HG02678 (cell line): ENCODE measurements around the gene S100A11.
"Not testable (repeated sequence)": the region's sequence is repeated elsewhere in the genome, so short reads cannot be mapped to it uniquely, and the experiment has no call there.

Experiments used
- ATAC-seq: cut with Tn5 transposase; IDR thresholded peaks from one replicate; pipeline ENCODE4 v1.9.1; 2021; ENCODE audit warnings: mild to moderate bottlenecking, moderate library complexity; ENCODE audit not compliant: unreplicated experiment

Gene S100A11

DNA sequence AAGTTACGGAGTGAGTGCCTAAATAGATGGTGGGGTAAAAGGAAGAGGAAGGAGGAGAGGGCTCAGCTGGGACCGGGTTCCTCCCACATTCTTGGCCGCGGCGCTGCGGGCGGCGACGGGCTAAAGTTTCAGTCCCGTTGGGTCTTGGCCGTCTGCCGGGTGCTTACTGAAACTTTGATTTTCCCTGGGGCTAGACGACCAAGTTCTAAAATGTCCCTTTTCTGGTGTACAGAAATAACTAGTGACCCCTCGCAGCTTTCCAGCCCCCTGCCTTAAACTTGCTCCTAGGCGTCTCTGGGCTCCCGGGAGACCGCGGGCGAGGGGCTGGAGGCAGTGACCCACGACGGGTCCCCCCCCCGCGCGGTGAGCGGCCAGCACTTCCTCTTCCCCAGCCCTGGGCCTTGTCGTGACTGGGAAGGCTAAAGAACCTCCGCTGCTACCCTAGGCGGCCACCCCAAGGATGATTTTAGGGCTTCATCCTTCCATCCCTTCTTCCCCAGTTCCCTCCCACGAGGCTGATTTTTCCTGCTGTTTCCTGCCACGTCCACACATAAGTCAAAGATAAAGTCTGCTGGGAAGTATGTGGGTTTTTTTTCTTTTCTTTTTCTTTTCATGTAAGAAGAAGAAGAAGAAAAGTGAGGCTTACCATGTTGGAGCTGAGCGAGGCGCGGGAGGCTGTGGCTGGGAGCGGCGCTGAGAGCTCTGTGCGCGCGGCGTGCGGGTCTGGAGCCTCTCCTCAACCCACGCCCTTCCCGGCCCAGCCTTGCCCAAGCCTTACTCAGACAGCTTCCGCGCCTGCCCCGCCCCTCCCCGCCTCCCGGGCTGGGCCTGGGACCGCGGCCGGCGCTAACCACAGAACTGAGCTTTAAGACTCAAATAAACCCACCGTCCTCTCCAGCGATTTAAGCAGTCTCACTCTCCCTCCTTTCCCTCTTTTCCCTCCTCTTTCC lies at the start of gene S100A11:
S100A11 (minus strand) TSS at position 738 of the 950 bp plus-strand sequence; CDS start at position 649, 89 bp downstream.
- peak; percentile 54 for ATAC-seq

DNA sequence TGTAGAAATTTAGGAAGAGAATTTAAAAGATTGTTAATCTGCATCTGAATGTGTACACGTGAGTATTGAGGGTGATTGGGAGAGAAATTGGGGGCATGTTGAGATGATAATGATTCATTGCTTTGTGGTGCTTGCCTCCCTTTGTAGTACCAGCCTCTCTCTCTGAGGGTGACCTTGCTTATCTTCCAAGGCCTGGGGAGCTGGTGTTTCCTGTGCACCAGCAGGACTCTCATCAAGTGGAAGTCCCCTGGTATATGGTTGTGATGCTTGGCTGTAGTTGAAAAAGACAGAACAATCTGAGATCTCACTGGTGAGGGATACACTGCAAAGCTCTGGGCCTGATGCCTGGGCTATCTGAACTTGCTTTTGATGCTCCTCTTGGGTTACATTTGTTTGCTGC lies 48.0 kb upstream of the S100A11 start:
- no peak for ATAC-seq

DNA sequence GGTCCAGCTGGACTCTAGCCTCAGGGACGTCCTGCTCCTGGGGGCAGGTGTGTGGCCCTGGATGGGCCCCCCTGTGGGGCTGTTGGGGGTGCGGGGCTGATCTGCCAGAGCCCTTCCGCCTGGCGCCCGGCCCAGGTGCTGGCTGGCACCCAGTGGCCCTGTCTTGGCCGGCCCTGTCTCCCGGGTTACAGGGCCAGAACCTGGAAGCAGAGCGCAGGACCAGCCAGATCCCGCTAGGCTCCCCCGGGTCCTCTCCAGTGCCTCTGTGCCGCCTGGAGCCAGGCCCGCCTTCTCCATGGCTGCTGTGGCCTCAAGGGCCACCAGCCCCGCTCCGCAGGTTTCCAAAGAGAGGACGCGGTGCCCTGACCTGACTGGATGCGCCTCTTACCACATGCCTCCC lies 44.2 kb upstream of the S100A11 start:
- ATAC-seq = not testable (repeated sequence)

DNA sequence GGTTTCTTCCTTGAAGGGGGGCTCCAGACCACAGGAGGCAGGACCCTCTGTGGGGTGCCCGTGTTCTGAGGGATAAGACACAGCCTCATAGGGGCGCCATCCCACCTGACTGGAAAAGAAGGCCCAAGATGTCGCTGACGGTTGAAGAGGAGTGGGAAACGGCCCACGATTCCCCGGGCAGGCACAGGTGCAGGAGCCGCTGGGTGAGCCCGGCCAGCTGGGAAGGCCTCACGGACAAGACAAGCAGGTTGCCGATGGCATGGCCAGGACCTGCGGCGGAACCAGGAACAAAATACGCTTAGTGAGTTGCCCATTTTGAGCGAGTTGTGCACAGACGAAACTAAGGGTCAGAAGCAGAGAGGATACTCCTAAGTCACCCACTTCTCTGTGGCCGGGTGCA lies 43.7 kb upstream of the S100A11 start:
- ATAC-seq = not testable (repeated sequence)

DNA sequence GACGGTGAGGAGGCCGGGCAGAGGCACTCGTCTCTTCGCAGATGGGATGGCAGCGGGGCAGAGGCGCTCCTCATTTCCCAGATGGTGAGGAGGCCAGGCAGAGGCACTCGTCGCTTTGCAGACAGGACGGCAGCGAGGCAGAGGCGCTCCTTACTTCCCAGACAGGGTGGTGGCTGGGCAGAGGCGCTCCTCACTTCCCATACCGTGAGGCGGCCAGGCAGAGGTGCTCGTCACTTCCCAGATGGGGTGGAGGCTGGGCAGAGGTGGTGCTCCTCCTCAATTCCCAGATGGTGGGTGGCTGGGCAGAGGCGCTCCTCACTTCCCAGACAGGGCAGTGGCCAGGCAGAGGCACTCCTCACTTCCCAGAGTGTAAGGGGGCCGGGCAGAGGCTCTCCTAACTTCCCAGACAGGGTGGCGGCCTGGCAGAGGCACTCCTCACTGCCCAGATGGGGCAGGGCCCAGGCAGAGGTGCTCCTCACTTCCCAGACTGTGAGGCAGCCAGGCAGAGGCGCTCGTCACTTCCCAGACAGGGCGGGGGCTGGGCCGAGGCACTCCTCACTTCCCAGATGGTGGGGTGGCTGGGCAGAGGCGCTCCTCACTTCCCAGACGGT lies 42.1 kb upstream of the S100A11 start:
- no peak for ATAC-seq

DNA sequence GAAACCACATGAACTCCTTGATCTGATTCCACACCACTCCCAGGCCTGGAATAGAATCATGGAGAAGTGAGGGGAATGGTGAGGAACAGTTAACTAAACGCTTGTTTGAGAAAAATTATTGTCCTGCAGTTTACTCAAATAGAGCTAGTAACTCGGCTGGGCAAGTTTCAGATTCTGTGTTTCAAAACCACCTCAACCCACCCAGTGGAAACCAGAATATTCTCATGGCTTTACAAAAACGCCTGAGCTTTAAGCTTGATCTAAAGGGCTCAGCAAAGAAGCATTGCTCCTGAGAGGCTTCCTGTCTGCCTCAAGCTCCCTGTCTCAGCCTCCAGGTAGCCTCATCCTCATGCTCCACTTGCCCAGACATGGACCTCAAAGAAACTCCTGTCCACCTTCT lies 35.5 kb upstream of the S100A11 start:
- no peak for ATAC-seq

DNA sequence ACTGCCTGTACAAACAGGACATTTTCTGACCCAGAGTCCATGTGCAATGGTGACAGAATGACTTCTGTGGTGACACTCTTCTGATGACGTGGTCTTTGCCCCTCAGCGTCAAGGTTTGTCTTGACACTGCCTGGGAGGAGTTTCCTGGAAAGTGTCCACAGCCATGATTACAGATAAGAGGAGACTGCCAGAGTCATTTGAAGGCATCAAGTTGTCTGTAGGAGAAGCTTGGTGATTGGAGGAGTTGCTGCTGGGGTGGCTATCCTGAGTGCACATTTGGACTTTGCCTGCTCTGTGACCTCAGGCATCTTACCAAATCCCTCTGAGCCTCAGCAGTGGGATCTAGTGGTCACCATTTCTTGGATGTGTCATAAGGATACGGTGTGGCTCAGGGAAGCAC lies 34.3 kb upstream of the S100A11 start:
- ATAC-seq = no peak

DNA sequence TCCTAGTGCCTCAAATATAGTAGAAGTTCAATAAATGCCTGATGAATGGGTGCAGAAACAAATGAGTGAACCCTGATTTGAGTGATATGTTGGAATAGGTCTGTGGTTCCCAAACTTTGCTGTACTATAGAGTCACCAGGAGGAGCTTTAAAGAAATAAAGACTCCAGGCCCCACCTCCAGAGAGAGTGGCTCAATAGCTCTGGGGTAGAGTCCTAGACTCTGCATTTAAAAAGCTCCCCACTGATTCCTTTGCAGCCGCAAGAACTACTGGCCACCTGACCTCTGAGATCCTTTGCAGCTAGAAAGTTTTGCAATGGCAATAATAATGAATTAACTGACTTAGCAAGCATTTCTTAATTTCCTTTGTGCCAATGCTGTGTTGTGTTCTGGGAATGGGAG lies 31.1 kb upstream of the S100A11 start:
- no peak for ATAC-seq

DNA sequence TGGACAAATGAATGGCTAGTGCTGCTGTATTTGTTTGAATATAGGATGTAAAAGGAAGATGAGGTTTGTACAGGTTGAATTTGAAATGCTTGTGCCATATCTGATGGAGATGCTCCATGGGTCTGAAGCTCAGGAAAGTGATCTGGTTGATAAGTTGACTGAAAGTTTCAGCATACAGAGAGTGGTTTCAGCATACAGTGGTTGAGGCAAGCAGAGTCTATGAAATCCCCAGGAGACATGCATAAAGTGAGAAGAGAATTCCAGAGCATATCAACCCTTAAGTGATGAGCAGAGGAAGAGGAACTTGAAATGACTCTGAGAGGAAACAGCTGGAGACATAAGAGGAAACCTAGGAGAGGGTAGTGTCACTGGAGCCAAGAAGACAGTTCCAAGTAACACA lies 30.3 kb upstream of the S100A11 start:
- ATAC-seq = no peak

DNA sequence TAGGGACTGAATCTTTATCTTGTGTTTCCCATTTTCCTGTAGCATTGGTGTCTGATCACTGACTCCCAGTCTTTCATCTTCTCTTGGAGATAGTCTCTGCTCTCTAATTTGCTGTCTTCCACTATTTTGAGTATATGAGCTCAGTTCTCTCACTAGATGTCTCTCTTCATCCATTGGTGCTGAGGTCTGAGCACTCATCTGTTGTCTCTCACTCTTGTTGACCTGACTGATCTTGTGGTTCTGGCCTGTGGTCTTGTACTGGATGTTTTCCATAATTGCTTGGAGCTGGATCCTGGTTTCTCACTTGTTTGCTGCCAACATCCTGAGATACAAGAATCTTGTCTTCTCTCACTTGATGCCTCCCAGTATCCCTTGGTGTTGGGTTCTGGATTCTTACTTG lies 25.1 kb upstream of the S100A11 start:
- ATAC-seq = no peak

DNA sequence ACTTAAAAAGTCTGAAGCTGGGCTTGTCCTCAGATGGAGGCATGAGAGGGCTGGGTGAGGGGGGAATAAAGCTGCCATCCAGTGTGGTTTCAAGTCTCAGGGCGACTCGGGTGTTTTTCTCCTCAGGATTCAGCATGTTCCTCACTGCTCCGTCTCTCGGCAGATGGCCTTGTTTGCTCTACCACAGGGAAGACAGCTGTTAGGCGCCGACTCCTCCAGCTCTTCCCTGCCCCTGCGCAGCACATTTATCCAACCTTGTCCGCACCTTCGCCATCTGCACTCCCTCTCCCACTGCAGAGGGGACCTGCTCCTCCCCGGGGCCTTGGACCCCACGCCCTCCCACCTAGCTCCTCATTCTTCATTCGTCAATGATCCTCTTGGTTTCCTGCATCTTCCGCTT lies 16.6 kb upstream of the S100A11 start:
- ATAC-seq = no peak

DNA sequence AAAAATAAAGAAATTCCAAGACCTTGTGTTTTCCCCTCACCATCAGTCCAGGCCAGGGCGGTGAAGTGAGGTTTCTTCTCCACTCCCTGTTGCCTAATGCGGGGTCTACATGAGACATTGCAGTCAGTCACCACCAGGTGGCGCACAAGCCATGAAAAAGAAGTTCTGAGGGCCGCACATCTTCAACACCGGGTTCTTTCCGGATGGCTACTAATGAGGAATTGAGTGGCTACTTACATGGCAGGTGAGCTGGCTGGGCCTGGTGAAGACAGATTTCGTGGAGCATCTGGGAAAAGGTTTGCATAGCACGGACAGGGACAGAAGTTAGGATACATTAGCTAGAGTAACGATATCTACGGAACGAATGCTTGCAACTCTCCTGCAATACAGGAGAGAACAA lies 15.8 kb upstream of the S100A11 start:
- ATAC-seq = no peak

DNA sequence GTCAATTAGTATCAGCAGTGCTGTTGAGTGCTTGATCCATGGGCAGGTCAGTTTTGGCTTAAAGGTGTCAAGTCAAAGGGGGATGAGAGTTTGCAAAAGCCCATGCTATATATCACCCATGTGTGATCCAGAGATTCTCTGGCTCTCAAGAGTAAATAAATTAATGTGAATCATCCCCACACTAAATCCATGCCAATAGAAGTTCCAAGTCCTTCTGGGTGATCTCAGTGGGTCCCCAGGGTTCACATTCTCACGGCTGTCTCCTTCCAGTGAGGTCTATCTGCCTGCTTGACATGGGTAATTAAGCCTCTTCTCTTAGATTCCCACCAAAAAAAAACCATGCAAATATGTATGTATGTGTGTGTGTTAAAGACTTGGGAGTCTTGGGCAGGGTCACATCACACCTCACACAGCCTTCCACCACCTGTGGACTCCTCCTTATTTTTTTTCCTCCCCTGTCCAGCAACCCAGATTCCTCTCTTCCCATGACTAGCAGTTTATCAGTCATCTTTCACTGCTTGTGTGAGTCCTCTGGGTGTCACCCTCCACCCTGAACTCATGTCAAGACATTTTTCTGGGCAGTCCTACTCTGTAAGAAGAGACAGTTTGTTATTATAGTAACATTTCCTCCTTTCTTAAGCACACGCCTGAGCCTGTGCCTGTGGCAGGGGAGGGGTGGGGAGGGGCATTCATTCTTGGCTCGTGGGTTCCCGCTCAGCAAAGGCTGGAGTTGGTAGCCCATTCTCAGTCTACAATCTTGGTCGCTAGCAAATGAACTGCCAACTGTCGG lies 14.3 kb upstream of the S100A11 start:
- no peak for ATAC-seq

DNA sequence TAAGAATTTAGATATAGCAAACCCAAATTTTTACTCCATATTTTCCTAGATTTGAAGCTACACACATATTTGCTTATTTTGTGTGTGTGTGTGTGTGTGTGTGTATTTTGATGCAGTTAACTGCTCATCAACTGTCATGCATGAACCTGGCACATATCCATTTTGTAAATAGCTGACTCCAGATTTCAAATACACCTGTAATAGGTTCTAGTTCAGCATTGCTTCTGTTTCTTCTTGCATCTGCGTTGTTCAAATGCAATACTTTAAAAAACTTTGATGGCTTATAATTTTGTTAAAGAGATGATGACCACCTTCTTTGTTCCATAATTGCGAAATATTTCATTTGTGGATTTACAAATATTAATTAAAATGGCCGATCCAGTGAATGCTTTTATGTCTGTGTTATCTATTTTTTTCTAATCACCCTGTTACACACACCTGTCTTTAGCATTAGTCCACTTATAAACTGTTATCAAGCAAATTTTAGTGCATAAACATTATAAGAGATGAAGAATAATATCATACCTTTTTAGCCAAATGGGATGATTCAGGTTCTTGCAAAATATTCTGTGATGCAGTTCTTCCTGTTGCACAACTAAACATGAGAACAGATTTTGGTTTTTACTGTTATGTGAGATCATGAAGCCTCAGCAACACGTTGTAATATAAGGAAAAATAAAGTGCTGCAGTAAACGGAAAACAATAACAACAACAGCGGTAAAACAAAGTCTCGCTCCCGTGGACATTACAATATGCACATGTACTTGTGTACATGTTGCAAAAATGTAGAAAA lies 12.7 kb upstream of the S100A11 start:
- ATAC-seq = no peak

DNA sequence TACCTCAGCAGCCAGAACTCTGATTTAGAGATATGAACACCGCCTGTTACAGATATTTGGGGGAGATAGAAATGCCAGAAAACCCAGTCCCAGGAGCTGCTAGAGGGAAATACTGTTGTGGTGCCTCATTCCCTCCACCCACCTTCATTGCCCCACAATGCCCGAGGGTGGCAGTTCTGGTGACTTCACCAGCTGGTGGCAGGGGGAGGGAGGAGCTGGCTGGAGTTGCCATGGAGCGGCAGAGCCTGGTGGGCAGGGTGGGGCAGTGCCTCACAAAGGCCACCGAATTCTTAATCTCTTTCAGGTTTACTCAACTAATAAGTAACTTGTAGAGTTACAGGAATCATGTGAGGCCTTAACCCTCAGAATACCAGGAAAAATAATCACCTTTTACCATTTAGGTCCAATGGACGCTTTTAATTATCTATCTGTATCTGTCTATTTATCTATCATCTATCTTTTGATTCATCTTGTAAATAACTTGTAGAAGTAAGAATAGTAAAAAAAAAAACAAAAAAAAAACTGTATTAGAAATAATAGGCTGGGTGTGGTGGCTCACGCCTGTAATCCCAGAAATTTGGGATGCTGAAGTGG lies 11.7 kb upstream of the S100A11 start:
- ATAC-seq = peak; percentile 8

DNA sequence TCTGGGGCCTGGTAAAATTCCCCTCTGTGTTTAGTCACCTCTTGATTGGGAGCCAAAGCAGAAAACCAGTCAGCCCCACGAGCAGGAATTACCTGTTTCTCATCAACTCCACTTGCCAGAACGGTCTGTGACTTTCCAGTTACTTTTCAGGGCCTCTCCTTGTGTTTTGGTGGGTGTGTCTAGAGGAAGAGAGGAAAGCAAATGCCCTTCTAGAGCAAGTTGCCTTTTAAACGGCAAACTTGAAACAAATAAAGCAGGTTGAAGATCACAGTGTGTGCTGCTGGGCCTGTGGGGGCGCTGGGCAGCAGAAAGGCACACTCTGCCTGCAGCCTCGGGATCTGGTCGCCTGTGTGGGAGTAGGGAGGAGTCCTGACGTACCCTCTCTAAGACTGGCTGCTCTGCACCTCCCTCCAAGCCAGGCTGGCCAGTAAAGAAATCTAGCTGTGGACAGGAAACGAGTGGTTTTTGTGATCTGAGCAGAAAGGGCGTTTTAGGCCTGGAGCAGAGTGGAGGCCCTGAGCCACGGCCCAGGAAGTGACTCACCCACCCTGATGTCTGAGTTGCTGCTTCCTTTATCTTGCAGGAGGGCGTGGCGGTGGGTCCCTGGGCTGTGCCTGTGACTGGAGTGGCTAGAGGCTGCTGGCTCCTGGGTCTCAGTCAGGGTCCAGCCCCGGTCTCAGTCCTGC lies 11.1 kb upstream of the S100A11 start:
- peak; percentile 96 for ATAC-seq

DNA sequence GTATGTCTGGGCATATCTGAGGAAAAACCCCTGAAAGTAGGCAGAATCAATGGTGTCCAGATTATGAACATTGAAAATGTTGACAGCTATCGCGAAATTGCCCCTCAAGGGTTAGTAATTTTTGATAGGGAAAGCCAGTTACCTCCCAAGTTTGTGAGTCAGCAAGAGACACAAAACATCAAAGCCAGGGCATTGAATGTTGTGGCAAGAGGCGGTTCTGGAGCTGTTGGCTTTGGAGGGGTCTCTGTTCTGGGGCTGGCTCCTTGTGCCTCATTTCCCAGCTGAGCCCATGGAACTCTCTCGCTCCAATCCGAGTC lies 10.6 kb upstream of the S100A11 start:
- no peak for ATAC-seq

DNA sequence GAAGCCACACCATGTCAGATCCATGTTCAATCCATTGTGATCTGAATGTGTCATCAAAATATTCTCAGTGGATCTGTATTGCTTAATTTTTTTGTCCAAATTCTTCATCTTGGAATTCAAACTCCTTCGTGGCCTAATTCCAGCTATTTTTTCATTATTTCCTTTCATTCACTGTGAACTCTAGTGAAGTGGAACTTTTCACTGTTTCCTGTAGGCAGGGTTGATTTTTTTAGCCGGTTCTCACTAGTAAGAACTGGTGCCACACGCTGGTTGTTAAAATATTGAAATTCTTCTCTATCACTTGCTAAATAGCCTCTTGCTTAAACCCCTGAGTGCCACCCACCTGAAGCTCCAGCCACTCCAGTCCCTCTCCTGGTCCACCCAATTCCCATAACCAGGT lies 7.6 kb upstream of the S100A11 start:
- no peak for ATAC-seq

DNA sequence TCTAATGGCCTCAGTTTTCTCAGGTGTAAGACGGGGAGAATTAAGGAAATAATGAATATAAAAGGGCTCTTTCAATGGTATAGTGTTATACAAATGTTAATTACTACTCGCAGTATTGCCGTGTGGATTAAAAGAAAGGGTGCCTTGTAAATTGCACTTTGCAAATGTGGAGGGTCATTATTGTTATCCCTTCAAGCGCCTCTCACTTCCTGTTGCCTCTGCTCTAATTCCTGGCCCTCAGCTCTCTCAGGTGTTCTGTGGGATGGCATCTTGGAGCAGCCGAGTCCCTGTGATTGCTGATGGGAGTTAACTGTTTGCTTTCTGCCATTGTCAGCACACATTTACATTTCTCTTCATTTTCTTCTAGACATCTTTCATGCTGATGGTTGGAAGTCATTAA lies 7.1 kb upstream of the S100A11 start:
- no peak for ATAC-seq

DNA sequence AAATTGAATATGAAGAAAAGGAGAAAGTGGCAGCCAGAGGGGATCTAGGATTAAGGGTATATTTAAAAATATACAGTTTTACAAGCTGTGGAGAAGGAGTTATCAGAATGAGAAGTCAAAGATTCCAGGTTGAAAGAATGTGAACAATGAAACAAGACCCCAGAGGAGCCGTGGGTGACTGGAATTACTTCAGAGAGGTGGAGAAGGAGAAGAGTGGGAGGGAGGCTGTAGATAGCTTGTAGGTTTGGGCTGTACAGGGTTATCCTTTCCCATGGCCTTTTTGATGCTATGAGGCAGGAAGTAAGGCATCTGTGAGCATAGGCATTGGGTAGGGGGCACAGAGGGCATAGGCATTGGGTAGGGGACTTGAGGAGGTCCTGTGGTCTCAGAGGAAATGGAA lies 5.2 kb upstream of the S100A11 start:
- no peak for ATAC-seq
